ENCODE data around the gene DSC1. TPM values are rescaled to one million over a fixed set of nuclear protein-coding genes. Genes with fewer than 3 reads are reported as not detected.
"Not testable (repeated sequence)": the region's sequence is repeated elsewhere in the genome, so short reads cannot be mapped to it uniquely, and the experiment has no call there.

DSC1 gene
- total RNA-seq = not detected in 2 replicates

GRCh38 chr18:31162825-31163435, at the start of gene DSC1:
Gene DSC1, minus strand, starts transcription at chr18:31162856. Its CDS starts 262 bp downstream, at chr18:31162594.
- no peak for DNase-seq (ENCODE audit: low read depth, low spot score)

DNA sequence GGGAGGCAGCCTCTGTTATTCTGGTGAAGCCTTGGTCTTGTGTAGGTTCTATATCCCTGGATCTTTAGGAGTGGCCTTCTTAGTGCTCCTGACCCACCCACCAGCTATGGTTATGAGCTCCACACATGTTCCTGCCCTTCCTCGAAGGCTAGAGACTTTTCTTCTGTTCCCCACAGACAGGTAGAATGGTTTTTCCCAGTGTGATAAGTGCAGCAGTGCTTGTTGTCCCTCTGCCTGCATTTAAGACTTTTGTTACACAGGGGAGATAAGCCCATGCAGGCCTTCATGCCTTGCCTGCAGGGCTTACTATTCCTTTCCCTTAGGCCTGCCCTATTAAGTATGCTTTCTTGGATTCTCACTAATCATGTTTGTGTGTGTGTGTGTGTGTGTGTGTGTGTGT, 48.4 kb upstream of the DSC1 start:
- no peak for DNase-seq (ENCODE audit: low read depth, low spot score)

GRCh38 chr18:31209041-31209440, 46.4 kb upstream of the DSC1 start:
- DNase-seq (ENCODE audit: low read depth, low spot score) = no peak

GRCh38 chr18:31207391-31207790, 44.7 kb upstream of the DSC1 start:
- no peak for DNase-seq (ENCODE audit: low read depth, low spot score)

- DNase-seq (ENCODE audit: low read depth, low spot score) = no peak
Observed at GRCh38 chr18:31206787-31207381, 44.2 kb upstream of the DSC1 start.

- no peak for DNase-seq (ENCODE audit: low read depth, low spot score)
Observed at GRCh38 chr18:31206071-31206470, 43.4 kb upstream of the DSC1 start.

- DNase-seq (ENCODE audit: low read depth, low spot score) = no peak
Observed at GRCh38 chr18:31205273-31205672, 42.6 kb upstream of the DSC1 start.

- no peak for DNase-seq (ENCODE audit: low read depth, low spot score)
Observed at GRCh38 chr18:31204833-31205232, 42.2 kb upstream of the DSC1 start.

GRCh38 chr18:31204166-31204565, 41.5 kb upstream of the DSC1 start:
- DNase-seq (ENCODE audit: low read depth, low spot score) = no peak

DNA sequence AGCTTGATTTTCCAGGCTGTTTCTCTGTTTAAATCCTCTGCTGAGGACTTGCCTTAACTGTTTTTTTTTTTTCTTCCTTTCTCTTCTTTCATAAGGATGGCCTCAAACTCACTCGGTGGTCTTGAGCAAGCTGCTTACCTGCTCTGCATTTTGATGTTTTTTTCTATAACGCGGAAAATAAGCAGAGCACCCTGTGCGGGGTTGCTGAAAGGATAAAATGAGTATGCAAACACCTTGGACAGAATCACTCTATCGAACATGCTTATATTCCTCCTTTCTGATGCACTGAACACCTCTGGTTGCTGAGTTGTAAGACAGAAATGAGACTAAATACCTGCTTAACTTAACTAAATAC, 41.1 kb upstream of the DSC1 start:
- no peak for DNase-seq (ENCODE audit: low read depth, low spot score)

DNA sequence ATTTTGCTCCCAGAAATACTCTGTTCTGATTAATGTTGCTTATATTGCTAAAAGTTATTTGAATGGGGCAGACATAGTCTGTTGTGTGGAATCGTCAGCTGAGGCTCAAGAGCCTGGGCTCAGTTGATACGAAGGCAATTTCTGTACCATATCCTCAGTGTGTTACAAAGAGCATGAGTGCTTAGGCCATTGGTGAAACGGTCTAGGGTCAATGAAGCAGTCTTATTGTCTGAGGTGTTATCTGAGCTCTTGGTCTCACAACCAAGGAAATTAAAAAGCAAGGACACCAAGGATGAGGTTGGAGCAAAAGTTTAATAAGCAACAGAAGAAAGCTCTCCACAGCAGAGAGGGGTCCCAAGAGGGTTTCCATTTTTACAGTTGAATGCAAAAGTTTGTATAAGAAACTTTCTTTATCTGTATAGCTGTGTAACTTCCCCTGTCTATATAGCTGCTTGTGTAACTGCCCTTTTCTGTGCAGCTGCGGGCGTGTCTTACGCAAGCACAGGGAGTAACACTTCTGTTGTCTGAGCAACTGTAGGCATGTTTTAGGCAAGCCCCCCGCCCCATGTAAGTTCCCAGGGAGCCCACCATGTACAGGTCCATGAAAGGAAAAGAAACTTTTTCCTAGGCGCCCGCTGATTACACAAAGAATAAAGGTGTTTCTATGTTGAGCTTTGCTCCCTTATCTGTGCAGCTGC, 40.6 kb upstream of the DSC1 start:
- no peak for DNase-seq (ENCODE audit: low read depth, low spot score)

DNA sequence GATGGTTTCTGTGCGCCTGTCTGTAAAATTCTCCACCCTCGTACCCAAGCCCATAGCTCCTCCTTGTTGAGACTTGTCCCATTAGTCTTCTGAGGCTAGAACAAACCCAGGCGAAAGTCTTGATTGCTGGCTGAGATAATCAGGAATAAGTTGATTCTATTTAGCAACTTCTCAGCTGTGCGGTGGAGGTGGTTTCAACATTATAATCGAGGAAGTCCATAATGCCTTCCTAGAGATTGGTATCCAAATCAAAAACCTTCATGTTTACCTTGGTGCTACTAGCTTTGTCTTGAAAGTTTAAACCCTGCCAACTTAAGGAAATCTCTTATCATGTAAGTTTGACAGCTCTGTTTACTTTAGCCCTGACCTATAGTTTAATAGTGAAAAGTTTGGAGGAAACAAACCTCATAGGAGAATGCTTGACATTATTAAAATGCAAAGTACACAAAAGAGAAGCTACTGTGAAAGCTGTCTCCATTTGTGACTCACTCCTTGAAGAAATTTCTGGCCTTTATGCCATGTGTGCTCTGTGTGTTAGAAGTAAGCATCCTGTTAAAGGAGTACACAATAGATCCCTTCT, 36.6 kb upstream of the DSC1 start:
- DNase-seq (ENCODE audit: low read depth, low spot score) = no peak

DNA sequence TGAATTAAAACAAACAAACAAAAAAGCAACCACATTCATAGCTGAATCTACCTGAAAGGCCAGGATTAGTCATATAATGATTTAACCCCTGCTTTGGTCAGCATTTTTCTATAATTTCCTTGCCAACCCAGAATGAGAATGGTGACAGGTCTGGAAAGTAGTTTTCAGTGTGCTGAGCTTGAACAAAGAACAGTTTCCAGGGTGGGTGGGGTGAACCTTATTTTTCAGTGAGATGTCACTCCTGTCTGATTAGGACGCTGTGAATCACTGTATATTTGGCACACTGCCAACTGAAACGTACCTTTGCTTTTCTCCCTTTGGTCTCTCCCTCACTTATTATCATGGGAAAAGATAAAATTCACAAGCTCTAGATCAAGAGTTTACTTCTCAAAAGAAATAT, 35.0 kb upstream of the DSC1 start:
- DNase-seq (ENCODE audit: low read depth, low spot score) = no peak

DNA sequence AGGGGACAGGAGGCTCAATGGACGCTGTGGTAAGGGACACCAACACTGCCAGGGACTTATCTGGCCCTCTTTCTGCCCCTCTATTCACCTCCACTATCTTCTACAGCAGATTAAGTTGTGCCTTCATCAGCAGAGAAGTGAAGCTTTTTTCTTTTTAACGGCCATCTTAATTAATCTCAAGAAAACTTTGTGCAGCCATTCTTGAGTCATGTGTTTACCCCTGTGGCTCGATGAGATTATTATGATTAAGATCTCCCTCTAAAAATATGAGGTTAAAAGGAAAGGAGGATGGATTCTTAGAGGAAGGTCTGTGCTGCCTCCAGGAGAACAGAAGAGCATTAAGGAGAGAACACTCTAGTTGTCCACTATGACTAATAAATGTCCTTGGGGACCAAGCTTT, 32.4 kb upstream of the DSC1 start:
- DNase-seq (ENCODE audit: low read depth, low spot score) = no peak

GRCh38 chr18:31192086-31192776, 29.6 kb upstream of the DSC1 start:
- no peak for DNase-seq (ENCODE audit: low read depth, low spot score)

DNA sequence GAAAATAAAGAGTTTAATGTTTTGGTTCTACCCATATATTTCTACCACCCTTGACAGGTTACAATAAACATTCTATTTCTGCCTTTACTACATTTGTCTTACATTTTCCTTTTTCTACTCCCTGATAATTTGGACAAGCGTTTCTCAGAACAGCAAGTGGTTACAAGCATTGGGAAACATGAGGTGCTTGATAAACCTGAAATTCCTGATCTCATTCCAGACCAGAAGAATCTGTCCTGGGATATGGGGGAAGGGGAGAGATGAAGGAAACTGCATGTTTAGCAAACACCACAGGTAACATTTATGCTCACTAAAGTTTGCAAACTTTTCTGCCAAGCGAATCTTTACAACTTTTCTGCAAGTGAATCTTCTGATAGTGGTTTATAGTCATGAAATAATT, 28.3 kb upstream of the DSC1 start:
- DNase-seq (ENCODE audit: low read depth, low spot score) = no peak

DNA sequence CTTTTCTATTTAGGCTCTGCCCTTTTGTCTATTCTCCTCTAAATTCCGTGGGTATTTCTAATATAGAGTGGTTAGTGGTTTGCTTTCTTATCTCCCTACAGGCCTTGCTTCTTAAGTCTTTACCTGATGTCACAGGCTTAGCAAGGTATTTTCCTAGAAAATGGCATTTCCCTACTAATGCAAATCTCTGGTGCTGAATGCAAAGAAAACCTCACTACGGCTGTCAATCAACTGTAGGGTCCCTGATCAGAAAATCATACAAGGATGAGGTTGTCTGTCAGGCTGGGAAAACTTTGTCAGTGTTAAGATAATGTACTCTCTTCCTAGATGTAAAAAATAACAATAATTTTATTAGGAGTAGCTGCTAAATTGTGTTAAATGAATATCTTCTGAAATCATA, 27.1 kb upstream of the DSC1 start:
- DNase-seq (ENCODE audit: low read depth, low spot score) = no peak

GRCh38 chr18:31185186-31185950, 22.7 kb upstream of the DSC1 start:
- DNase-seq (ENCODE audit: low read depth, low spot score) = no peak

DNA sequence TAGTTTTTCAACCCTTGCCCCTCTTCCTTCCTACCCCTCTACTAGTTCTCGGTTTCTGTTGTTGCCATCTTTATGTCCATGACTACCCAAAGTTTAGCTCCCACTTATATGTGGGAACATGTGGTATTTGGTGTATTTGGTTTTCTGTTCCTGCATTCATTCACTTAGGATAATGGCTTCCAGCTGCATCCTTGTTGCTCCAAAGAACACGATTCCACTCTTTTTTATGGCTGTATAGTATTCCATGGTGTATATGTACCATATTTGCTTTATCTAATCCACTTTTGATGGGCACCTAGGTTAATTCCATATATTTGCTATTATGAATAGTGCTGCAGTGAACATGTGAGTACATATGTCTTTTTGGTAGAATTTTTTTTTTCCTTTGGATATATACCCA, 20.6 kb upstream of the DSC1 start:
- no peak for DNase-seq (ENCODE audit: low read depth, low spot score)

GRCh38 chr18:31177369-31177768, 14.7 kb upstream of the DSC1 start:
- not testable (repeated sequence) for DNase-seq (ENCODE audit: low read depth, low spot score)

- no peak for DNase-seq (ENCODE audit: low read depth, low spot score)
Observed at GRCh38 chr18:31176531-31176930, 13.9 kb upstream of the DSC1 start.

All from pulmonary artery endothelial cell (primary cell).